AG09319 (cell line): Measurements from ENCODE around the gene ZC3H8.

Source experiments
- DNase-seq: peaks from one replicate; pipeline ENCODE4 v3.0.0-alpha.2; 2010; ENCODE audit warnings: low read depth; ENCODE audit errors: extremely low read depth
- CTCF ChIP-seq: IDR thresholded peaks from 2 replicates; pipeline ENCODE4 v1.5.1; 2011; ENCODE audit warnings: low read depth, mild to moderate bottlenecking, inconsistent platforms, low read length, moderate library complexity

The ZC3H8 gene

GRCh38 chr2:112174383-112174782, 80.5 kb downstream of the ZC3H8 start:
- no peak for TF ChIP-seq CTCF
- no peak for DNase-seq

GRCh38 chr2:112173646-112174319, 81.1 kb downstream of the ZC3H8 start:
- no peak for TF ChIP-seq CTCF
- no peak for DNase-seq

- TF ChIP-seq CTCF, result no peak
- no peak for DNase-seq
Observed at GRCh38 chr2:112170495-112170894, 84.3 kb downstream of the ZC3H8 start.

GRCh38 chr2:112168422-112169124, 86.3 kb downstream of the ZC3H8 start:
- TF ChIP-seq CTCF, result no peak
- DNase-seq, result no peak

GRCh38 chr2:112166806-112167499, 87.9 kb downstream of the ZC3H8 start:
- no peak for TF ChIP-seq CTCF
- no peak for DNase-seq

- no peak for DNase-seq
- TF ChIP-seq CTCF, result no peak
Observed at GRCh38 chr2:112165296-112165695, 89.5 kb downstream of the ZC3H8 start.

- DNase-seq, result no peak
- TF ChIP-seq CTCF, result no peak
Observed at GRCh38 chr2:112164876-112165275, 90.0 kb downstream of the ZC3H8 start.
